Breast epithelium (tissue), 4 donors: ENCODE measurements around the gene GALK1. TPM values are rescaled to one million over a fixed set of nuclear protein-coding genes. Genes with fewer than 3 reads are reported as not detected.
"Not testable (repeated sequence)": the region's sequence is repeated elsewhere in the genome, so short reads cannot be mapped to it uniquely, and the experiment has no call there.

Experiments
- DNase-seq, 2 donors: peaks; one replicate each; pipeline ENCODE4 v3.0.0-alpha.2; 2019; ENCODE audit warnings: low spot score in 2 of 2
- H3K27ac ChIP-seq, 2 donors: fragments of 200-600 bp; sonication (generic) in 1 of 2; one replicate each; pipeline ENCODE4 v1.5.1; 2016 to 2019; ENCODE audit warnings: mild to moderate bottlenecking in 1 of 2
- H3K27me3 ChIP-seq, 2 donors: fragments of 200-600 bp; sonication (generic) in 1 of 2; one replicate each; pipeline versions ENCODE4 v1.5.1 to v1.6.0; 2017 to 2019; ENCODE audit warnings: control low read depth in 1 of 2, mild to moderate bottlenecking in 1 of 2
- H3K36me3 ChIP-seq: fragments of 200-600 bp; one replicate; pipeline ENCODE4 v1.5.1; 2019
- H3K4me1 ChIP-seq, 2 donors: fragments of 200-600 bp; sonication (generic); one replicate each; pipeline ENCODE4 v1.5.1; 2016 to 2019; ENCODE audit warnings: control low read depth in 1 of 2
- H3K4me3 ChIP-seq, 3 donors: fragments of 200-600 bp; sonication (generic); 1 replicate in 2 of 3; 2 replicates in 1 of 3; pipeline ENCODE4 v1.5.1; 2016 to 2019; ENCODE audit warnings: mild to moderate bottlenecking in 3 of 3, moderate library complexity in 2 of 3
- H3K9me3 ChIP-seq, 2 donors: fragments of 200-600 bp; sonication (generic) in 1 of 2; one replicate each; pipeline ENCODE4 v1.5.1; 2016 to 2019; ENCODE audit warnings: control low read depth in 1 of 2
- POLR2A ChIP-seq: fragments of 450-650 bp; IDR thresholded peaks from one replicate; pipeline ENCODE4 v1.6.1; 2016; ENCODE audit warnings: antibody characterized with exemption, mild to moderate bottlenecking, moderate library complexity
- POLR2AphosphoS5 ChIP-seq, 3 donors: sonication (generic); formaldehyde crosslinking; IDR thresholded peaks; one replicate each; pipeline ENCODE4 v1.6.1; 2017; ENCODE audit warnings: antibody characterized with exemption in 3 of 3
- intact Hi-C: fragments of 100-400 bp; cut with DNase I; formaldehyde crosslinking; loops from one replicate; pipeline ENCODE4 v1.15.1; 2023; ENCODE audit warnings: low total_unique reads
- total RNA-seq, 3 donors: library from RNA; depleted of rRNA; stranded (reverse); fragments of >200 nt; gene quantifications; one replicate each; pipeline ENCODE4 v1.1.0, GENCODE V29; 2016
- TF ChIP-seq, protein P1 (sequence below), 3 donors: fragments of 450-650 bp; IDR thresholded peaks; one replicate each; pipeline ENCODE4 v1.5.1; 2016 to 2017; ENCODE audit warnings: antibody characterized with exemption in 3 of 3, mild to moderate bottlenecking in 3 of 3, moderate library complexity in 3 of 3

The GALK1 gene
- total RNA-seq, 3 donors from 2014 or later = 21.9 to 32.1 (median 24.9) TPM

DNA sequence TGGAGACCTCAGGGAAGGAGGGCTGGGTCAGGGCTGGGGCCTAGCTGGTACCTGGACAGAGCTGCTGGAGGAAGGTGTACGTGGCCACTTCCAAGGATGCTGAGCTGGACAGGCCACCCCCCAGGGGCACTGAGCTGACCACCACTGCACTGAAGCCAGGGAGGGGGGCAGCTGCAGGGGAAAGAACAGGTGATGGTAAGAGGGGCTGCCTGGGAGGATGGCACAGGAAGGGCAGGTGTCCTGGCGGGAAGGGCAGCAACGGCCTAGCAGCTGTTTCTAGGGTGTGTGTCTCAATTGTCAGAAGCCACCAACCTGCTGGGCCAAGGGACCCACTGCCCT, 1.8 kb downstream of the GALK1 start:
- intact Hi-C loops = no loop called here
- TF ChIP-seq POLR2AphosphoS5 (IDR thresholded peaks at IDR 0.05) (no peak), POLR2A (no peak)
- TF ChIP-seq, protein P1, sequence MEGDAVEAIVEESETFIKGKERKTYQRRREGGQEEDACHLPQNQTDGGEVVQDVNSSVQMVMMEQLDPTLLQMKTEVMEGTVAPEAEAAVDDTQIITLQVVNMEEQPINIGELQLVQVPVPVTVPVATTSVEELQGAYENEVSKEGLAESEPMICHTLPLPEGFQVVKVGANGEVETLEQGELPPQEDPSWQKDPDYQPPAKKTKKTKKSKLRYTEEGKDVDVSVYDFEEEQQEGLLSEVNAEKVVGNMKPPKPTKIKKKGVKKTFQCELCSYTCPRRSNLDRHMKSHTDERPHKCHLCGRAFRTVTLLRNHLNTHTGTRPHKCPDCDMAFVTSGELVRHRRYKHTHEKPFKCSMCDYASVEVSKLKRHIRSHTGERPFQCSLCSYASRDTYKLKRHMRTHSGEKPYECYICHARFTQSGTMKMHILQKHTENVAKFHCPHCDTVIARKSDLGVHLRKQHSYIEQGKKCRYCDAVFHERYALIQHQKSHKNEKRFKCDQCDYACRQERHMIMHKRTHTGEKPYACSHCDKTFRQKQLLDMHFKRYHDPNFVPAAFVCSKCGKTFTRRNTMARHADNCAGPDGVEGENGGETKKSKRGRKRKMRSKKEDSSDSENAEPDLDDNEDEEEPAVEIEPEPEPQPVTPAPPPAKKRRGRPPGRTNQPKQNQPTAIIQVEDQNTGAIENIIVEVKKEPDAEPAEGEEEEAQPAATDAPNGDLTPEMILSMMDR (IDR thresholded peaks at IDR 0.05) = no peak
- DNase-seq = no peak
- peak overlapping the region in 1 of 2 donors; percentile 72 for H3K27ac ChIP-seq
- H3K9me3 ChIP-seq = no peaks in the 10 kb centered on the region
- H3K27me3 ChIP-seq = no peaks in the 10 kb centered on the region
- H3K4me3 ChIP-seq = no peak overlapping the region
- H3K4me1 ChIP-seq = peaks cover 7 to 10% of the 10 kb centered on the region in 2 donors
- no peaks in the 10 kb centered on the region for H3K36me3 ChIP-seq

DNA sequence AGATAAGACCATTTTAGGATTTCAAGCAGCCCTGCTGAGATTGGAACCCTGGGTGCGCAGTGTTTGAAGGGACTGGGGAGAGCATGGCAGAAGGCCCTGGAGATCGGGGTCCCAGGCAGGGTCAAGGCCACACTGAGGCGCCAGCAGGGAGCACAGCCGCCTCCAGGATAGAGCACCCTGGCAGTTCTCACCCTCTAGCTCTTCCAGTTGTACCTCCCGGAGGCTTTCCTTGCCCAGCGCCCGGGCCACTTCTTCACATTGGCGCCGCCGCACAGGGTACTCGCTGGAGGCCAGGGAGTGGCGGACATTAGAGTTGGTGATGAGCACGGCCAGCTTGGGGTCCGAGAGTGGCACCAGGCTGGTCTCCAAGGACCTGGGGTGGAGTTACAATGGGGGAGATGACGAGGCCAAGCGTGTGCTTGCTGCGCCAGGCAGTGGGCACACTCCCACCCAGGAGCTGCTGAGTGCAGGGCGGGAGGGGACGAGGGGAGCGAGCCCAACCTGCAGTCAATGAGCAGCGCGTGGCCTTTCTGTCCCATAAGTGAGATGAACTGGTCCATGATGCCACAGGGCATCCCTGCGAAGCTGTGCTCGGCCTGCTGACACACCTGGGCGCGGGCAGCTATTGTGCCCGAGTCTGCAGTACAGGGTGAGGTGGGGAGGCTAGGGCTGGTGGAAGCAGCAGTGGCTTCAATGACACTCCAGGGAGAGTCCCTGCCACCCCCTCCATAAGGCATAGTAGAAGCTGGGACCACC, 2.3 kb downstream of the GALK1 start:
- Histone ChIP-seq H3K4me1 (peaks cover 7 to 10% of the 10 kb centered on the region in 2 donors), H3K4me3 (no peak overlapping the region), H3K36me3 (no peaks in the 10 kb centered on the region), H3K27ac (no peak overlapping the region), H3K9me3 (no peaks in the 10 kb centered on the region), H3K27me3 (no peaks in the 10 kb centered on the region)
- no peak for DNase-seq
- intact Hi-C loops = no loop called here
- TF ChIP-seq POLR2A (no peak), POLR2AphosphoS5 (IDR thresholded peaks at IDR 0.05) (no peak)
- TF ChIP-seq, protein P1 (IDR thresholded peaks at IDR 0.05) = no peak

DNA sequence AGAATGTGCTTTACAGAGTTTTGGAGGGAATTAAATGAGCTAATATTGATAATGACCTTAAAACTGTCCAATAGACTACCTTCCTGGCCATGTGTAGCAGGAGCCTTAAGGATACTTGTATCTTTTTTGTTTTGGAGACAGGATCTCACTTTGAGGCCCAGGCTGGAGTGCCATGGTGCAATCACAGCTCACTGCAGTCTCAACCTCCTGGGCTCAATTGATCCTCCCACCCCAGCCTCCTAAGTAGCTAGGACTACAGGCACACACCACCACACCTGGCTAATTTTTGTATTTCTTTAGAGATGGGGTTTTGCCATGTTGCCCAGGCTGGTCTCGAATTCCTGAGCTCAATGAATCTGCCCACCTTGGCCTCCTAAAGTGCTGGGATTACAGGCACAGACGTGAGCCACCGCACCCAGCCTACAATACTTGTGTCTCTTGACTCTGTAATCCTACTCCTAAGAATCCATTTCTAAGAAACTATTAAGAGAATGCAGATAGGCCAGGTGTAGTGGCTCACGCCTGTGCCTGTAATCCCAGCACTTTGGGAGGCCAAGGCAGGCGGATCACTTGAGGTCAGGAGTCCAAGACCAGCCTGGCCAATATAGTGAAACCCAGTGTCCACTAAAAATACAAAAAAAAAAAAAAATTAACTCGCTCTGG, 4.9 kb downstream of the GALK1 start:
- H3K4me1 ChIP-seq, H3K4me3 ChIP-seq, DNase-seq, H3K36me3 ChIP-seq, H3K9me3 ChIP-seq, H3K27me3 ChIP-seq, intact Hi-C loops: not testable (repeated sequence)
- peak overlapping the region in 1 of 2 donors; percentile 6 for H3K27ac ChIP-seq

DNA sequence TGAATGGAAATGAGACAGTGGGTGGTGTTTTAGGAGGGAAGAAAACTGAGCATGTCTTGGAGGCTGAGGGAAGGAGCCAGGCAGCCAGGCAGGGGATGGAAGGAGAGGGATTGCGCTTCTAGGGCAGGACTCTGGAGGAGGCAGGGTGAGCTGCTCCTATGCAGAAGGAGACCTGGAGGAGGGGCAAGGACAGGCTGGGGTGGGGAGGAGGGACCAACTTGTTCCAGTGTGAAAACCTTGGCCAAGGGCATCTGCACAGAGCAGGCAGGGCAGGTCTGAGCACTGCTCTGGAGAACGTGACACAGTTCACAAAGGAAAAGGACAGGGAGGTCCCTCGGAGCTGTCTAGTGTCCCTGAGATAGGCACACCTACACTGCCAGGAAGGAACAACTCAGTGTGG, 5.5 kb downstream of the GALK1 start:
- intact Hi-C loops = no loop called here
- H3K36me3 ChIP-seq = peaks cover 5% of the 10 kb centered on the region
- H3K27ac ChIP-seq = peak overlapping the region in 1 of 2 donors; percentile 6
- H3K27me3 ChIP-seq = no peaks in the 10 kb centered on the region
- no peaks in the 10 kb centered on the region for H3K9me3 ChIP-seq
- peaks cover 7 to 9% of the 10 kb centered on the region in 2 donors for H3K4me1 ChIP-seq
- TF ChIP-seq POLR2A = no peak
- TF ChIP-seq, protein P1 (IDR thresholded peaks at IDR 0.05) = no peak
- TF ChIP-seq POLR2AphosphoS5 (IDR thresholded peaks at IDR 0.05) = no peak
- H3K4me3 ChIP-seq = no peak overlapping the region
- DNase-seq = no peak

DNA sequence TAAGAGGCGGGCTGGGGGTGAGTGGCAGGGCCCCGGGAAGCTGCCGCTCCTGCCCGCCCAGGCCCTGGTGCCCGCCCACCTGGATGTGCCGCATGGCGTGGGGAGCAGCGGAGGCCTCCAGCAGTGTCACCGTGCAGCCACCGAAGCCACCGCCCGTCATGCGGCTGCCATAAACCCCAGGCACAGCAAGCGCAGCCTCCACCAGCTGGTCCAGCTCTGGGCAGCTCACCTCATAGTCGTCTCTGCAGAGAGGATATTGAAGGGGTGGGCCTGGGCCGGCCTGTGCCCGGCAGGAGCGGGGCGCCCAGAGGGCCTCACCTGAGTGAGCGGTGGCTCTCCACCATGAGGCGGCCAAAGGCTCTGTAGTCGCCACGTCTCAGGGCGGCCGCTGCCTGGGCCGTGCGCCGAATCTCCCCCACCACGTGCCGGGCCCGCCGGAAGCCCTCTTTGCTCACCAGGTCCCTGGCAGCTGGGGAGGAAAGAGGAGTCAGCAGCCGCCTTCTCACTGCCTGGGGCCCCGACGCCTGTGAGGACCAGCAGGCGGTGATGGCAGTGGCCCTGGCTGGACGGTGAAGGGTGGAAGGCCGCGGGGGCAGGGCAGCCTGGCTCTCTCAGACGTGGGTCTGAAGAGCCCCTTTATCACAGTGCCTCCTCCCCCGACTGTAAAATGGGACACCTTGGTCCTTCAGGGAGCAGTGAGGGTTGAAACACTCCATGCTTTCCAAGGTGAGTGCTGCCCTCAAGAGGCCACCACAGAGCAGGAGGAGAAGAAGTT, 6.7 kb downstream of the GALK1 start:
- intact Hi-C loops = no loop called here
- no peaks in the 10 kb centered on the region for H3K9me3 ChIP-seq
- TF ChIP-seq POLR2AphosphoS5 (IDR thresholded peaks at IDR 0.05) (no peak), POLR2A (no peak)
- TF ChIP-seq, protein P1 (IDR thresholded peaks at IDR 0.05) = no peak
- no peaks in the 10 kb centered on the region for H3K27me3 ChIP-seq
- peaks cover 5% of the 10 kb centered on the region for H3K36me3 ChIP-seq
- DNase-seq = no peak
- peaks cover 0 to 3% of the 10 kb centered on the region in 2 donors for H3K4me1 ChIP-seq
- H3K27ac ChIP-seq = no peak overlapping the region
- H3K4me3 ChIP-seq = no peak overlapping the region
